HL-60 (cell line): ENCODE measurements around the gene CCDC85C.

Source experiments
- POLR2AphosphoS5 ChIP-seq: IDR thresholded peaks from 2 replicates; pipeline ENCODE4 v1.6.1; 2012; ENCODE audit warnings: low read depth
- SPI1 ChIP-seq: IDR thresholded peaks from 2 replicates; pipeline ENCODE4 v1.6.1; 2012; ENCODE audit warnings: low read depth, mild to moderate bottlenecking, borderline replicate concordance
- TF ChIP-seq, protein P1 (sequence below): IDR thresholded peaks from one replicate; pipeline ENCODE4 v1.5.1; 2011; ENCODE audit warnings: low read length, control low read depth, inconsistent platforms; ENCODE audit not compliant: insufficient read depth

DNA sequence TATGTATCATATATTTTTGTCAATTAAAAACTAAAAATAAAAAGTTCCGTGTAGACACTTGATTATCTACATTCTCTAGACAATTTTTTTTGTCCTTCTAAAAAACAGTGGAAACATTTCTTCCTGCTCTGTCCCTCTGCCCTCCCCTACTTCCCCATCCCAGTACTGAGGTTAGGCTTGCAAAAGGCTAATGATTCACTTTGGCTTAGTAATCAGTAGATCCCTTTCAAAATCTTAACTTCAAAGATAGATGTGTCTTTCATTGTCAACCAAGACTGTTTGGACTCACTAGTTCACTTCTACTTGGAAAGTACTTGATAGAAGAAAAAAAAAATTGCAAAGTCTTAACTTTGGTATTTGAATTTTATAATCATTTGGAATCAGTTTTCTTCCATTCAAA, 127.1 kb downstream of the CCDC85C start:
- TF ChIP-seq, protein P1, sequence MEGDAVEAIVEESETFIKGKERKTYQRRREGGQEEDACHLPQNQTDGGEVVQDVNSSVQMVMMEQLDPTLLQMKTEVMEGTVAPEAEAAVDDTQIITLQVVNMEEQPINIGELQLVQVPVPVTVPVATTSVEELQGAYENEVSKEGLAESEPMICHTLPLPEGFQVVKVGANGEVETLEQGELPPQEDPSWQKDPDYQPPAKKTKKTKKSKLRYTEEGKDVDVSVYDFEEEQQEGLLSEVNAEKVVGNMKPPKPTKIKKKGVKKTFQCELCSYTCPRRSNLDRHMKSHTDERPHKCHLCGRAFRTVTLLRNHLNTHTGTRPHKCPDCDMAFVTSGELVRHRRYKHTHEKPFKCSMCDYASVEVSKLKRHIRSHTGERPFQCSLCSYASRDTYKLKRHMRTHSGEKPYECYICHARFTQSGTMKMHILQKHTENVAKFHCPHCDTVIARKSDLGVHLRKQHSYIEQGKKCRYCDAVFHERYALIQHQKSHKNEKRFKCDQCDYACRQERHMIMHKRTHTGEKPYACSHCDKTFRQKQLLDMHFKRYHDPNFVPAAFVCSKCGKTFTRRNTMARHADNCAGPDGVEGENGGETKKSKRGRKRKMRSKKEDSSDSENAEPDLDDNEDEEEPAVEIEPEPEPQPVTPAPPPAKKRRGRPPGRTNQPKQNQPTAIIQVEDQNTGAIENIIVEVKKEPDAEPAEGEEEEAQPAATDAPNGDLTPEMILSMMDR: no peak
- TF ChIP-seq POLR2AphosphoS5 (no peak), SPI1 (peak; percentile 28; the same call in 1 of the 2 replicates)
